T-helper 1 cell treated with Interleukin-12 subunit alpha and Interleukin-12 subunit beta and Interleukin-4 antibody, amounts not matched to agents 30 μg/mL and 1 μg/mL, for 36 hours (primary cell): ENCODE measurements around the gene P2RY13.

Experiments
- H3K27ac Mint-ChIP-seq: one replicate; pipeline ENCODE4 v1.8.0; 2021; ENCODE audit warnings: mild to moderate bottlenecking, mixed read lengths
- H3K27me3 Mint-ChIP-seq: one replicate; pipeline ENCODE4 v1.8.0; 2021; ENCODE audit warnings: low read depth, mixed read lengths
- H3K36me3 Mint-ChIP-seq: one replicate; pipeline ENCODE4 v1.8.0; 2021; ENCODE audit warnings: low read depth, mixed read lengths
- H3K4me1 Mint-ChIP-seq: one replicate; pipeline ENCODE4 v1.8.0; 2021; ENCODE audit warnings: low read depth, mixed read lengths
- H3K4me3 Mint-ChIP-seq: one replicate; pipeline ENCODE4 v1.8.0; 2021; ENCODE audit warnings: mild to moderate bottlenecking, moderate library complexity, mixed read lengths
- H3K9me3 Mint-ChIP-seq: one replicate; pipeline ENCODE4 v1.8.0; 2021; ENCODE audit warnings: mixed read lengths

P2RY13 gene

GRCh38 chr3:151314137-151314536 is 15.2 kb downstream of the P2RY13 start:
- no peaks in the 10 kb centered on the region for H3K36me3 Mint-ChIP-seq
- no peak overlapping the region for H3K4me3 Mint-ChIP-seq
- no peaks in the 10 kb centered on the region for H3K9me3 Mint-ChIP-seq
- H3K4me1 Mint-ChIP-seq: peaks cover 11% of the 10 kb centered on the region
- no peak overlapping the region for H3K27ac Mint-ChIP-seq
- H3K27me3 Mint-ChIP-seq: peaks cover 6% of the 10 kb centered on the region

GRCh38 chr3:151312972-151313371 is 16.4 kb downstream of the P2RY13 start:
- Mint-ChIP-seq H3K4me1 (peaks cover 11% of the 10 kb centered on the region), H3K27ac (no peak overlapping the region), H3K36me3 (no peaks in the 10 kb centered on the region), H3K9me3 (no peaks in the 10 kb centered on the region), H3K4me3 (no peak overlapping the region), H3K27me3 (peaks cover 6% of the 10 kb centered on the region)

GRCh38 chr3:151309566-151309965 is 19.8 kb downstream of the P2RY13 start:
- Mint-ChIP-seq H3K27me3 (no peaks in the 10 kb centered on the region), H3K4me1 (peaks cover 12% of the 10 kb centered on the region), H3K36me3 (no peaks in the 10 kb centered on the region), H3K27ac (no peak overlapping the region), H3K4me3 (no peak overlapping the region), H3K9me3 (no peaks in the 10 kb centered on the region)

- no peak overlapping the region for H3K4me3 Mint-ChIP-seq
- H3K4me1 Mint-ChIP-seq: peaks cover 13% of the 10 kb centered on the region
- no peak overlapping the region for H3K27ac Mint-ChIP-seq
- H3K36me3 Mint-ChIP-seq: no peaks in the 10 kb centered on the region
- peaks cover 3% of the 10 kb centered on the region for H3K27me3 Mint-ChIP-seq
- H3K9me3 Mint-ChIP-seq: no peaks in the 10 kb centered on the region
Measured at GRCh38 chr3:151307583-151308488, 21.5 kb downstream of the P2RY13 start.

- Mint-ChIP-seq H3K9me3 (no peaks in the 10 kb centered on the region), H3K27ac (no peak overlapping the region), H3K4me1 (peaks cover 13% of the 10 kb centered on the region), H3K36me3 (no peaks in the 10 kb centered on the region), H3K27me3 (peaks cover 3% of the 10 kb centered on the region), H3K4me3 (no peak overlapping the region)
Measured at GRCh38 chr3:151307131-151307530, 22.2 kb downstream of the P2RY13 start.

GRCh38 chr3:151306168-151306810 is 23.1 kb downstream of the P2RY13 start:
- Mint-ChIP-seq H3K27me3 (peaks cover 3% of the 10 kb centered on the region), H3K27ac (no peak overlapping the region), H3K9me3 (no peaks in the 10 kb centered on the region), H3K4me1 (peaks cover 17% of the 10 kb centered on the region), H3K36me3 (no peaks in the 10 kb centered on the region), H3K4me3 (no peak overlapping the region)

GRCh38 chr3:151305775-151306151 is 23.6 kb downstream of the P2RY13 start:
- Mint-ChIP-seq H3K9me3 (no peaks in the 10 kb centered on the region), H3K27me3 (peaks cover 3% of the 10 kb centered on the region), H3K27ac (no peak overlapping the region), H3K4me1 (peaks cover 19% of the 10 kb centered on the region), H3K36me3 (no peaks in the 10 kb centered on the region), H3K4me3 (no peak overlapping the region)

- H3K9me3 Mint-ChIP-seq: no peaks in the 10 kb centered on the region
- H3K27me3 Mint-ChIP-seq: peaks cover 3% of the 10 kb centered on the region
- H3K4me3 Mint-ChIP-seq: no peak overlapping the region
- peaks cover 22% of the 10 kb centered on the region for H3K4me1 Mint-ChIP-seq
- H3K27ac Mint-ChIP-seq: no peak overlapping the region
- no peaks in the 10 kb centered on the region for H3K36me3 Mint-ChIP-seq
Measured at GRCh38 chr3:151305060-151305774, 24.1 kb downstream of the P2RY13 start.

GRCh38 chr3:151303751-151304150 is 25.6 kb downstream of the P2RY13 start:
- Mint-ChIP-seq H3K4me3 (no peak overlapping the region), H3K9me3 (no peaks in the 10 kb centered on the region), H3K27ac (peak overlapping the region; percentile 13), H3K36me3 (no peaks in the 10 kb centered on the region), H3K4me1 (peaks cover 22% of the 10 kb centered on the region), H3K27me3 (peaks cover 3% of the 10 kb centered on the region)

GRCh38 chr3:151301787-151302186 is 27.6 kb downstream of the P2RY13 start:
- no peak overlapping the region for H3K27ac Mint-ChIP-seq
- peaks cover 16% of the 10 kb centered on the region for H3K27me3 Mint-ChIP-seq
- no peak overlapping the region for H3K4me3 Mint-ChIP-seq
- H3K36me3 Mint-ChIP-seq: no peaks in the 10 kb centered on the region
- H3K9me3 Mint-ChIP-seq: no peaks in the 10 kb centered on the region
- peaks cover 22% of the 10 kb centered on the region for H3K4me1 Mint-ChIP-seq

GRCh38 chr3:151300539-151300938 is 28.8 kb downstream of the P2RY13 start:
- H3K27ac Mint-ChIP-seq: no peak overlapping the region
- H3K9me3 Mint-ChIP-seq: no peaks in the 10 kb centered on the region
- no peaks in the 10 kb centered on the region for H3K36me3 Mint-ChIP-seq
- no peak overlapping the region for H3K4me3 Mint-ChIP-seq
- H3K27me3 Mint-ChIP-seq: peaks cover 25% of the 10 kb centered on the region
- H3K4me1 Mint-ChIP-seq: peaks cover 17% of the 10 kb centered on the region

GRCh38 chr3:151299006-151299405 is 30.3 kb downstream of the P2RY13 start:
- Mint-ChIP-seq H3K4me3 (no peak overlapping the region), H3K27ac (no peak overlapping the region), H3K27me3 (peaks cover 38% of the 10 kb centered on the region), H3K36me3 (no peaks in the 10 kb centered on the region), H3K9me3 (no peaks in the 10 kb centered on the region), H3K4me1 (peaks cover 10% of the 10 kb centered on the region)

- Mint-ChIP-seq H3K4me3 (no peak overlapping the region), H3K27me3 (peaks cover 46% of the 10 kb centered on the region), H3K27ac (no peak overlapping the region), H3K9me3 (no peaks in the 10 kb centered on the region), H3K36me3 (no peaks in the 10 kb centered on the region), H3K4me1 (peaks cover 8% of the 10 kb centered on the region)
Measured at GRCh38 chr3:151297429-151297828, 31.9 kb downstream of the P2RY13 start.

- Mint-ChIP-seq H3K27ac (peak overlapping the region; percentile 29), H3K27me3 (peaks cover 47% of the 10 kb centered on the region), H3K4me3 (no peak overlapping the region), H3K4me1 (peaks cover 4% of the 10 kb centered on the region), H3K36me3 (no peaks in the 10 kb centered on the region), H3K9me3 (no peaks in the 10 kb centered on the region)
Measured at GRCh38 chr3:151296226-151296625, 33.1 kb downstream of the P2RY13 start.
